ENCODE data around the gene PRKCA. TPM values are rescaled to one million over a fixed set of nuclear protein-coding genes. Genes with fewer than 3 reads are reported as not detected.

The PRKCA gene
- total RNA-seq, 1 experiment from 2014 or later: 22.6 TPM

DNA sequence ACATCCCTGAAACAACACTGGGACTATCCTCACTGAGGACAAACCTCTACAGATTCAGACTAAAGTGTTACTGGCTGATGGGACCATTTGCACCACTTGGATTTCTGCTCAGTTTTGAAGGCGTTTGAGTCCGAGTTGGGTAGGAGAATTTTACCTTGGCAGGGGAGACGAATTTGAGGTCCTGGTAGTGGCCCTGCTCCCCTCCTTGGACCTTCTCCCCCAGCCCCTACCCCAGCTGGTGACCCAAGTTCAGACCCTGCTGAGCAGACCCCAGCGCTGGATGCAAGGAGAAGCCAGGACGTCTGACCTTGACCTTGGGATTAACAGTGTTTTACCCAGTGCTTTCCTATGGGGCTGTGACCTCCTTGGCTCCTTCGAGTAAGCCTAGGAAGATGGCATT is 546.1 kb downstream of the PRKCA start:
- TF ChIP-seq EZH2 (IDR thresholded peaks at IDR 0.05; ENCODE audit: low read length, unreplicated experiment) (no peak), EZH2phosphoT487 (IDR thresholded peaks at IDR 0.05; ENCODE audit: borderline replicate concordance, low read length) (no peak)
- TF ChIP-seq, protein P1, sequence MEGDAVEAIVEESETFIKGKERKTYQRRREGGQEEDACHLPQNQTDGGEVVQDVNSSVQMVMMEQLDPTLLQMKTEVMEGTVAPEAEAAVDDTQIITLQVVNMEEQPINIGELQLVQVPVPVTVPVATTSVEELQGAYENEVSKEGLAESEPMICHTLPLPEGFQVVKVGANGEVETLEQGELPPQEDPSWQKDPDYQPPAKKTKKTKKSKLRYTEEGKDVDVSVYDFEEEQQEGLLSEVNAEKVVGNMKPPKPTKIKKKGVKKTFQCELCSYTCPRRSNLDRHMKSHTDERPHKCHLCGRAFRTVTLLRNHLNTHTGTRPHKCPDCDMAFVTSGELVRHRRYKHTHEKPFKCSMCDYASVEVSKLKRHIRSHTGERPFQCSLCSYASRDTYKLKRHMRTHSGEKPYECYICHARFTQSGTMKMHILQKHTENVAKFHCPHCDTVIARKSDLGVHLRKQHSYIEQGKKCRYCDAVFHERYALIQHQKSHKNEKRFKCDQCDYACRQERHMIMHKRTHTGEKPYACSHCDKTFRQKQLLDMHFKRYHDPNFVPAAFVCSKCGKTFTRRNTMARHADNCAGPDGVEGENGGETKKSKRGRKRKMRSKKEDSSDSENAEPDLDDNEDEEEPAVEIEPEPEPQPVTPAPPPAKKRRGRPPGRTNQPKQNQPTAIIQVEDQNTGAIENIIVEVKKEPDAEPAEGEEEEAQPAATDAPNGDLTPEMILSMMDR (conservative IDR thresholded peaks at IDR 0.05; ENCODE audit: low read depth, low read length): no peak
- ATAC-seq (no peak), DNase-seq (no peak)
- Histone ChIP-seq H3K27ac (ENCODE audit: low read length) (no peak overlapping the region), H3K4me2 (ENCODE audit: low read length) (no peak overlapping the region), H3K9me2 (replicated peaks; ENCODE audit: low read length) (no peaks in the 10 kb centered on the region), H3K9me3 (ENCODE audit: low read length) (no peaks in the 10 kb centered on the region), H3F3A (ENCODE audit: low read length, unreplicated experiment) (no peaks in the 10 kb centered on the region), H3K27me3 (ENCODE audit: low read length) (peaks cover 39% of the 10 kb centered on the region), H3K9ac (ENCODE audit: low read length) (no peak overlapping the region), H3K4me1 (ENCODE audit: insufficient read depth, low read length) (no peaks in the 10 kb centered on the region), H4K20me1 (ENCODE audit: low read length) (no peaks in the 10 kb centered on the region), H3K79me2 (ENCODE audit: low read length) (no peaks in the 10 kb centered on the region), H3K4me3 (ENCODE audit: low read length) (no peak overlapping the region), H2AFZ (ENCODE audit: low read length) (no peak overlapping the region), H3K36me3 (ENCODE audit: low read depth, low read length) (no peaks in the 10 kb centered on the region)
- POLR2A ChIA-PET (ENCODE audit: unreplicated experiment): no interaction called here
- intact Hi-C loops (cut with micrococcal nuclease): no loop called here
- BruUV-seq (replicated peaks): no TSS peak
- CTCF ChIA-PET: no interaction called here

DNA sequence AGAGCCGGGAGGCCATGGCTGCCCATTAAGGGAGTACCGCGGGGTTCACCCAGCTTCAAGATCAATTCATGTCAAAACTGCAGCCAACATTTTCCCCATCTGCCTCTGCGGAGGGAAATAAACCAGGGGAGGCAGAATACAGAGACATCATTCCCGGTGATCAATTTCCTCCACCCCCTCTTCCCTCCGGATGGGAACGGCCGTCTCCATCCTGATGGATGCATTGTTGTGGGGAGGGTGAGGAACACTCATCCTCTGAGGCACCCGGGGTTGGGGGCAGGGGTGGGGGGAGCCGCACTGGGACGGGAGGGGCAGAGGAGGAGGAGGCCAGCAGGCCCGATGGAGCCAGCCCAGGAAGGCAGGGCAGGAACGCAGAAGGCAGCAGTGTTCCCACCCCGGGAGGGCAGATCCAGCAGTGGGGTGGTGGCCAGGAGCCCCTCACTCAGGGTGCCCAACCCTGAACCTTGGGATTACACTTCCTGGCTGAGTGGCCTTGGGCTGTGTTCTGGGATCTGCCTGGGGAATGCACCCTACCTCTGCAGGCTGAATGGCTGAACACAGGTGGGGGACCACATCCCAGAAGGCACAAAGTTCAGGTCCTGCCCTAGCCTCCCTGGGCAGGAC is 546.7 kb downstream of the PRKCA start:
- Histone ChIP-seq H3K27me3 (ENCODE audit: low read length) (peaks cover 39% of the 10 kb centered on the region), H3K4me2 (ENCODE audit: low read length) (no peak overlapping the region), H4K20me1 (ENCODE audit: low read length) (no peaks in the 10 kb centered on the region), H3K9me3 (ENCODE audit: low read length) (no peaks in the 10 kb centered on the region), H3K36me3 (ENCODE audit: low read depth, low read length) (no peaks in the 10 kb centered on the region), H3K4me1 (ENCODE audit: insufficient read depth, low read length) (no peaks in the 10 kb centered on the region), H3F3A (ENCODE audit: low read length, unreplicated experiment) (no peaks in the 10 kb centered on the region), H3K9ac (ENCODE audit: low read length) (no peak overlapping the region), H2AFZ (ENCODE audit: low read length) (no peak overlapping the region), H3K27ac (ENCODE audit: low read length) (no peak overlapping the region), H3K79me2 (ENCODE audit: low read length) (no peaks in the 10 kb centered on the region), H3K9me2 (replicated peaks; ENCODE audit: low read length) (no peaks in the 10 kb centered on the region), H3K4me3 (ENCODE audit: low read length) (no peak overlapping the region)
- no peak for DNase-seq
- BruUV-seq (replicated peaks): no TSS peak
- intact Hi-C loops (cut with micrococcal nuclease): no loop called here
- ChIA-PET POLR2A (ENCODE audit: unreplicated experiment) (no interaction called here), CTCF (no interaction called here)
- TF ChIP-seq, protein P1 (conservative IDR thresholded peaks at IDR 0.05; ENCODE audit: low read depth, low read length): no peak
- TF ChIP-seq EZH2 (IDR thresholded peaks at IDR 0.05; ENCODE audit: low read length, unreplicated experiment): no peak
- TF ChIP-seq EZH2phosphoT487 (IDR thresholded peaks at IDR 0.05; ENCODE audit: borderline replicate concordance, low read length): no peak
- ATAC-seq: no peak

- CTCF ChIA-PET: no interaction called here
- Histone ChIP-seq H4K20me1 (ENCODE audit: low read length) (no peaks in the 10 kb centered on the region), H3K4me3 (ENCODE audit: low read length) (no peak overlapping the region), H3K27me3 (ENCODE audit: low read length) (peaks cover 39% of the 10 kb centered on the region), H3K27ac (ENCODE audit: low read length) (no peak overlapping the region), H2AFZ (ENCODE audit: low read length) (no peak overlapping the region), H3K4me1 (ENCODE audit: insufficient read depth, low read length) (no peaks in the 10 kb centered on the region), H3K9me2 (replicated peaks; ENCODE audit: low read length) (no peaks in the 10 kb centered on the region), H3K4me2 (ENCODE audit: low read length) (no peak overlapping the region), H3K36me3 (ENCODE audit: low read depth, low read length) (no peaks in the 10 kb centered on the region), H3K9me3 (ENCODE audit: low read length) (no peaks in the 10 kb centered on the region), H3K9ac (ENCODE audit: low read length) (no peak overlapping the region), H3F3A (ENCODE audit: low read length, unreplicated experiment) (no peaks in the 10 kb centered on the region), H3K79me2 (ENCODE audit: low read length) (no peaks in the 10 kb centered on the region)
- intact Hi-C loops (cut with micrococcal nuclease): no loop called here
- POLR2A ChIA-PET (ENCODE audit: unreplicated experiment): no interaction called here
- TF ChIP-seq EZH2 (IDR thresholded peaks at IDR 0.05; ENCODE audit: low read length, unreplicated experiment): no peak
- TF ChIP-seq EZH2phosphoT487 (IDR thresholded peaks at IDR 0.05; ENCODE audit: borderline replicate concordance, low read length): no peak
- TF ChIP-seq, protein P1 (conservative IDR thresholded peaks at IDR 0.05; ENCODE audit: low read depth, low read length): no peak
- no TSS peak for BruUV-seq (replicated peaks)
- ATAC-seq (no peak), DNase-seq (no peak)
These were observed 547.6 kb downstream of the PRKCA start for GRCh38 chr17:66849851-66850580.
